Endometrial microvascular endothelial cells (primary cell): ENCODE results near the gene OR10J4. TPM values are rescaled to one million over a fixed set of nuclear protein-coding genes. Genes with fewer than 3 reads are reported as not detected.
"Not testable (repeated sequence)": the region's sequence is repeated elsewhere in the genome, so short reads cannot be mapped to it uniquely, and the experiment has no call there.

Experiments used
- in situ Hi-C: cut with HindIII; loops from 2 replicates; pipeline ENCODE4 v1.10.0; 2017; ENCODE audit warnings: low sequenced_read_pairs, low pct_unique_long_range_greater_than_20kb; ENCODE audit errors: inconsistent ontology term
- total RNA-seq: library from RNA; depleted of rRNA; stranded (reverse); fragments of >200 nt; gene quantifications from one replicate; pipeline ENCODE4 v1.2.3, GENCODE V29; 2015; ENCODE audit errors: inconsistent ontology term

Gene OR10J4
- not detected for total RNA-seq

GRCh38 chr1:159431904-159432303 is at the start of gene OR10J4:
TSS of gene OR10J4 (plus strand) at chr1:159432204.
- in situ Hi-C loops, result no loop called here

DNA sequence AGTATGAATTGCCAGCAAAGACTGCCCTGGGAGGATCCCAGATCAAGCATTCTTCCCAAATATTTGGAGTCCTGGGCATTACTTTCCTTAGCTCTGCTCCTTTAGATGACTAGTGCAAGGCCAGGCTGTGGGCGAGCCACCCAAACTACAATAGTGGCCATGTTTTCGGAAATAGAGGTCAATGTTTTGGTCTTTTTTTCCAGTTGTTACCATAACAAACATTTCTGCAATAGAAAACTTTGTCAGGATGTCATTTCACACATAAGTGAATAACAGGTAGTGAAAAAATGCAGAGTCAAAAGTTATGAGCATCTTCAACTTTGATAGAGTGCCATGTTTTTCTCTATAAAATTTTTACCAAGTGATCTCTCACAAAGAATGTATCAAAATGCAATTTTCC is 25.2 kb upstream of the OR10J4 start:
- in situ Hi-C loops, result no loop called here

DNA sequence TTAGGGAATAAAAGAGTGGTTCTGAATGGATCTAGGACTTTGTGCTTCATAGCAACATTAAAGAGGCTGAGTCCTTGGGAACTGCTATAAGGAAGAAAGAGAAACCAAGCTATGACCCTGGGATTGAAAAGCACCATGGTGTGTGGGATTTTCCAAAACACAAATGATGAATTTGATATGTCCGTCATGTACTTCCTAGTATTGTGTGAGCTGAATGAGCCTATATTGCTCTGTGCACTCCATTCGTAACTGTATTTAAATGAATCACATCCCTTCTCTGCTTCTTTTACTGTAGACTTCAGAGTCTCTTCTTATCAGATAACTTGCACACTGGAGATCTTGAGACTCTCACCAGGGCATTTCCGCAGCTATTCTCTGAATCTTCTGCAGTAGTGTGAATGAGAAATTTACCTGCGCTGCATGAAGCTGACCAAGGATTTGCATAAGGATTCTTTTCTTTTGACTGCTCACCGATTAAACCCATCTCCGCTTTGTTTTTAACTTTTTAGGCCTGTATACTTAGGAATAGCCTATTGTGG is 23.1 kb upstream of the OR10J4 start:
- in situ Hi-C loops, result no loop called here

DNA sequence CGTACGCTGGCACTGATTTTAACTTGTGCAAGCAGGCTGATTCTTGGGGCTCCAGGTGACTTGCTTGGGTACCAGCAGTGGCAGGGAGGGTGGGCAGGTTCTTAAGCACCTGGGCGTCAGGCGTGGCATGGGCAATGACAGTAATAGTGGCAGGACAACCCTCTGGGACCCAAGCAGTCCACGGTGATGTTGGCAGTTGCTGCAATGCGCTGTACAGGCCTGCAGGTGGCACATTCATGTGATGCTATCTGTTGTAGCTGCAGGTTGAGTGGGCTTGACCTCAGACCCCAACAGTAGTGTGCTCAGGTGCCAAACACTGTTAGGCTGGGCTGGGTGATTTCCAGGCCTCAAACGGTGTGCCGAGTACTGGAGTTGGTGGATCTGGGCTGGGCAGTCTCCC is 10.2 kb upstream of the OR10J4 start:
- in situ Hi-C loops, result no loop called here

DNA sequence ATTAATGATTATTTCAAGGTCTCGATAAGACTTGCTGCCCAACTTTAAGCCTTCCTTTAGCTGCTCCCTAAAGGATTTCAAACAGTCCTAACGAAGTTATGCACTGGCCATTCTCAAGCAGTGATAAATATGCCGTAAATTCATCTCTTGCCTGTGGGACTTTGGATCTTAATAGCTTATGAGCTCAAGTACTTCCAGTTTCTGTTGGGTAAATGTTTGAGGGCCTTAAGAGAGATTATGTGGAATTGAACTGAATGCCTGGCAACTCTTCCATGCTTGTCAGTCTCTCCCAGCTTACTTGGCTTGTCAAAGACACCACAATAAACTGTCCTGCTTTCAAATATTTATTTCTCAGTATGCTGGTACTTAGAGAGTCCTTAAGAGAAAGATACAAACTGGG is 3.5 kb upstream of the OR10J4 start:
- in situ Hi-C loops, result no loop called here

DNA sequence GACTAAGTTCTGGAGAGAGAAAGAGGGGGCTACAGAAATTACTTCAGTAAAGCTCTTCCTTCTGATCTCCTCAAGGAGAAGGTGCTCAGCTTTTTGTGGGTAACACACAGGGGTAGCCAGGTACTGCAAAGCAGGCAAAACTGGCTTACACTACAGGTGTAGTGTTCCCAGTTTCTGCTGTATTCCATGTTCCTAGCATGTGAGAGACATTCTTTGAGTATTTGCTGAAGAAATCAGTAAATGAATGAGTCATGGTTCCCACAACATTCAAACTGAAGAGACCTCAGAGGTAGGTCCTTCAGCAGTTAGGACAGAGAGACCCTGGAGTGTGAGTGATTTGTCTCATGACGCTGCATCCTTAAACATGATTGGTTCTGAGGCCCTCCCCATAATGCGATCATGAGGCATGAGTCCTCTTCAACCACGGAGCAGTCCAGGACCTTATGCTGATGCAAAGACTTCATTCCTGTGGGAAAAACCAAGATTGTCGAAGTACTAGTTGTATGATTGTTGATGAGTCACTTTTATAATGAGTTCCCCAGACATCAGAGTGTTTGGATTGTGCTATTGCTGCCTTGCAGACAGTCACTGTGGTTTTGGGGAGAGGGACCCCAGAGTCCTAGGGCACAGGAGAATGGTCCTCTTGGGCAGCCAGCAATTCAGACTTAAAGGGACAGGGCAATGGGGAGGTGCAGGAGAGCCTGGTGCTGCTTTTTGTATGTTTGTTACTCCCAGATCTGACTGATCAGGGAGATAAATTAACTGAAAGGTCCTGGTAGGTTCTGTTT is 2.7 kb upstream of the OR10J4 start:
- in situ Hi-C loops, result no loop called here

DNA sequence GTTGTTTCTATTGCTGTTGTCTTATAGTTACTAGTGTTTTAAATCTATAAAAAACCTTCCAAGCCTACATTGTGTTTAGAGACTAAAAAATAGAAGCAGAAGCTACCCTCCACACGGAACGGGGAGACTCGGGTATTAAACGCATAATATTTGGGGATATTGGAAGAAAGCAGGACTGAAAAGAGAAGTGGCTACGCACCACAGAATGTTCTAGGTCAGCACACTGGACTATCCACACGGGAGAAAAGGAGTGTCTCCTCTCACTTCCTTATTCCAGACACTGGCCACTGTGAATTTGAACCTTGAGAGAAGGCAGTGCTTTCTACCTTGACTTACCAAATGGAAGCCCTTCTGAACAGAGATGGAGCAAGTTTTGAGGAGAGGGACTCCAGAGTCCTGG is 1.0 kb upstream of the OR10J4 start:
- in situ Hi-C loops, result no loop called here

GRCh38 chr1:159436469-159436868 is 4.5 kb downstream of the OR10J4 start:
- in situ Hi-C loops, result no loop called here

DNA sequence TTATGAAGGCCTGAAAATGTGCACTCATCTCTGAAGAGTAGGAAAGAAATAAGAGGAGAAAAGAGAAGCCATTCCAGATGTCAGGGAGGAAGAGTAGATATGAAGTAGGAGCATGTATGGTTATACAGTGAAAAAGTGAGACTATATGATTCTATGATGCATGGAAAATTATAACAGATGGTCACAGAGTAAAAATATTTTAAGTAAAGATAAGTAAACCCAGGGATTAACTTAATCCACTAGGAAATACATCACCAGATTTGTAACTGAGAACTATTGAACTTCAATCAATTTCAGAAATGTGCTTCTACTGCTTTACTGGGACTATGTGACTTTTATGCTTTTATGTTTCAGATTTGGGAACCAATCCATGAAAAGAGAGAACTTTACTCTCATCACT is 7.4 kb downstream of the OR10J4 start, which contains the start of gene OR10J1:
OR10J1 (plus strand) TSS at position 301 of the 400 bp plus-strand sequence; CDS start at position 371, 70 bp downstream.
- in situ Hi-C loops, result no loop called here

GRCh38 chr1:159441360-159441759 is 9.4 kb downstream of the OR10J4 start:
- in situ Hi-C loops, result no loop called here

- in situ Hi-C loops, result no loop called here
Observed at GRCh38 chr1:159442428-159442827, 10.4 kb downstream of the OR10J4 start.

- in situ Hi-C loops, result no loop called here
Observed at GRCh38 chr1:159443066-159443750, 11.2 kb downstream of the OR10J4 start.

- in situ Hi-C loops, result no loop called here
Observed at GRCh38 chr1:159444511-159444910, 12.5 kb downstream of the OR10J4 start.

GRCh38 chr1:159448181-159448580 is 16.2 kb downstream of the OR10J4 start:
- in situ Hi-C loops, result no loop called here

DNA sequence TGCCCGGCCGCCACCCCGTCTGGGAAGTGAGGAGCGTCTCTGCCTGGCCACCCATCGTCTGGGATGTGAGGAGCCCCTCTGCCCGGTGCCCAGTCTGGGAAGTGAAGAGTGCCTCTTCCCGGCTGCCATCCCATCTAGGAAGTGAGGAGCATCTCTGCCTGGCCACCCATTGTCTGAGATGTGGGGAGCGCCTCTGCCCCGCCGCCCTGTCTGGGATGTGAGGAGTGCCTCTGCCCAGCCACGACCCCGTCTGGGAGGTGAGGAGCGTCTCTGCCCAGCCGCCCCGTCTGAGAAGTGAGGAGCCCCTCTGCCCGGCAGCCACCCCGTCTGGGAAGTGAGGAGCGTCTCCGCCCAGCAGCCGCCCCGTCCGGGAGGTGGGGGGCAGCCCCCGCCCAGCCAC is 17.6 kb downstream of the OR10J4 start:
- in situ Hi-C loops, result not testable (repeated sequence)

DNA sequence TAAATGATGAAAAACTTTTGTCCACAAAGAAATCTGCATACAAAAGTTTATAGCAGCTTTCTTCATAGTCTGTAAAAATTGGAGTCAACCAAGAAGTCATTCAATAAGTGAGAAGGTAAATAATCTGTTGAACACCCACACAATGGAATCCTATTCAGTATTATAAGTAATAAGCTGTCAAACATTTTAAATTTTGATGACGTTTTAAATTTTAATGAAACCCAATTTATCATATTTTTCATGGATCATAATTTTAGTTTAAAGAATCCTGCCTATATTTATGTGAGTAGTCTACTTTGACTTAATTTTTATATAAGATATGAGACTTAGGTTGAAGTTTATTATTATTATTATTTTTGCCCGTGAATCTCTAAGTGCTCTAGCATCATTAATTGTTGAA is 27.5 kb downstream of the OR10J4 start:
- in situ Hi-C loops, result no loop called here

DNA sequence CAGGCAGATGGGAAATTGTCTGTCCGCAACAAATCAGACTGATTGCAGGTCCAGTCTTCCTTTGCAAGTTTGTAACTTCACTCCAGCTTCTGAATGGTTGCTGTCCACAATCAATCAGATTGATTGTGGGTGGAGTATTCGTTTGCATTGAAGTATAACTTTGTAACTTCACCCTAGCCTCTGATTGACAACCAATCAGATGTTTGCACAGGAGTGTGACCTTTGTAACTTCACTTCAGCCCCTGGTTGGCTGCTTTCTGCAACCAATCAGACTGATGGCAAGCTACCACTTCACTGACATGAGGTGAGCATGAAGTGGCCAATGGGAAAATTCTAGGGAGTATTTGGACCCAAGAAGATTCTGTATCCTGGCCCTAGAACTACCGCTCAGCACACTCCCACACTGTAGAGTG is 33.2 kb downstream of the OR10J4 start:
- in situ Hi-C loops, result no loop called here

DNA sequence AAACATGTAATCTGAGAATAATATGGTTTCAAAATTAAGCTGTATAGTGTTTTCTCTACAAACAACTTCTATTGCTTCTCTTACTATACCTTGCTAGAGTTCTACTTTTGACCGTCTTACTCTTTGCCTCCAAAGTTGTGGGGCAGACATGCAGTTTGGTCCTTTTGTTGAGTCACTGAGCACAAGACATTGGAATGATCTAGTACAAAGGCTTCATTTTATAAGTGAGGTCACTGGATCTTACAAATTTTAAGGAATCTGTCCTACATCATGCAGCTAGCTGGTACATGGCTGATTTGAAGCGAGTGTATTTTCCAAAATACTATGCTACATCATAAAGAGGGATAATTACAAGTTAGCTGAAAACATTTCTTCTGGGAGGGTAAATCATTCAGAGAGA is 36.3 kb downstream of the OR10J4 start:
- in situ Hi-C loops, result no loop called here

DNA sequence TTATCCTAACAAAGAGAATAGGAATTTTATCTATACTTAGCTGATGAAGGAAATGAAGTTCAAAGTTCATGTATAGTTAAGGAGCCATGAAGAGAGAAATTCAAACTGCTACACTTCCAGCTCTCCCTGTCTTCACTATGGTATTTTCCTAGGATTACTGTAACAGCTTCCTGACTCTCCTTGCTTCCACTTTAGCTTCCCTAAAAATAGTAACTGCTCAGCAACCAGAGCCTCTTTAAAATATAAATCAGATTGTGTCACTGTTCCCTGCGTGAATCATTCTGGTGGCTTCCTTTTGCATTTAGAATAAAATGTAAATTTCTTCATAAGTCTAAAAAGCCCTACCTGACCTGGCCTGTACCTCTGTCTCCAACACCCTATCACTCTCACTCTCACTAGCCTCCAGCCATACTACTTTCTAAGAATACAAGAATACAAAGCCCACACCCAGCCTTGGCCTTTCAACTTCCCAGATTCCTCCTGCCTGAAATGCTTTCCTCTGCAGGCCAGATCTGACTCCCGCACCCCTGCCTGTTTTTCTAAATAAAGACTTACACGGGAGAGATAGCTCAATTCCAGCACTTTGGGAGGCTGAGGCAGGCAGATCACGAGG is 38.0 kb downstream of the OR10J4 start:
- in situ Hi-C loops, result no loop called here

- in situ Hi-C loops, result no loop called here
Observed at GRCh38 chr1:159473335-159473734, 41.3 kb downstream of the OR10J4 start.
